Stomach (tissue), 9 donors: Measurements from ENCODE around the gene NFKB2. TPM values are rescaled to one million over a fixed set of nuclear protein-coding genes. Genes with fewer than 3 reads are reported as not detected.
A peak's percentile ranks its signal among the peaks of the same experiment; 100 is the strongest.

Source experiments
- DNase-seq, 2 donors: peaks; one replicate each; pipeline versions ENCODE4 v3.0.0 to v3.0.0-alpha.2; 2013 to 2019
- H3K27ac ChIP-seq, 5 donors: fragments of 200-600 bp in 4 of 5; sonication (generic) in 4 of 5; one replicate each; pipeline ENCODE4 v1.5.1; 2013 to 2019; ENCODE audit warnings: mild to moderate bottlenecking in 1 of 5, moderate library complexity in 1 of 5
- H3K27me3 ChIP-seq, 3 donors: fragments of 200-600 bp; sonication (generic); one replicate each; pipeline ENCODE4 v1.5.1; 2017 to 2019; ENCODE audit warnings: mixed run types in 1 of 3
- H3K36me3 ChIP-seq, 4 donors: fragments of 200-600 bp; sonication (generic); 1 replicate in 3 of 4; 2 replicates in 1 of 4; pipeline ENCODE4 v1.5.1; 2016 to 2019
- H3K4me1 ChIP-seq, 4 donors: fragments of 200-600 bp; sonication (generic); one replicate each; pipeline ENCODE4 v1.5.1; 2016 to 2019
- H3K4me3 ChIP-seq, 4 donors: fragments of 200-600 bp; sonication (generic) in 3 of 4; one replicate each; pipeline ENCODE4 v1.5.1; 2016 to 2019; ENCODE audit warnings: mild to moderate bottlenecking in 1 of 4
- H3K9me3 ChIP-seq, 4 donors: fragments of 200-600 bp; sonication (generic); one replicate each; pipeline ENCODE4 v1.5.1; 2016 to 2019
- CTCF ChIP-seq, 7 experiments: fragments of 450-650 bp in 4 of 7; fragments of 200-600 bp in 3 of 7; sonication (generic) in 3 of 7; IDR thresholded peaks; one replicate each; pipeline ENCODE4 v1.5.1; 2016 to 2019; ENCODE audit warnings: antibody characterized with exemption in 7 of 7, control low read depth in 2 of 7, mild to moderate bottlenecking in 1 of 7
- EP300 ChIP-seq: sonication (generic); formaldehyde crosslinking; IDR thresholded peaks from one replicate; pipeline ENCODE4 v1.6.1; 2017; ENCODE audit warnings: antibody characterized with exemption
- POLR2A ChIP-seq, 4 donors: fragments of 450-650 bp; IDR thresholded peaks; one replicate each; pipeline ENCODE4 v1.6.1; 2016; ENCODE audit warnings: antibody characterized with exemption in 4 of 4, control low read depth in 2 of 4, mild to moderate bottlenecking in 1 of 4, moderate library complexity in 1 of 4
- POLR2AphosphoS5 ChIP-seq, 3 donors: sonication (generic); formaldehyde crosslinking; IDR thresholded peaks; one replicate each; pipeline ENCODE4 v1.6.1; 2016; ENCODE audit warnings: antibody characterized with exemption in 3 of 3
- WGBS, 5 donors: extraction: QIAGEN DNeasy Blood & Tissue Kit in 3 of 5; methylation state at CpG; one replicate each; pipeline versions ENCODE4 v1.1.5 to v1.1.7; 2013 to 2018; 5-methylcytosine and 5-hydroxymethylcytosine counted together
- intact Hi-C: fragments of 100-400 bp; cut with DNase I; formaldehyde crosslinking; loops from one replicate; pipeline ENCODE4 v1.15.1; 2023; ENCODE audit warnings: low total_unique reads
- polyA plus RNA-seq, 3 donors: library from polyadenylated mRNA; stranded (reverse); fragments of 200-250 nt; gene quantifications; one replicate each; pipeline ENCODE4 v1.2.3, GENCODE V29; 2013
- total RNA-seq, 5 donors: library from RNA; depleted of rRNA; stranded (reverse); fragments of >200 nt; gene quantifications; one replicate each; pipeline versions ENCODE4 v1.1.0 to v1.2.3, GENCODE V29; 2014 to 2016
- donor health status: healthy with polysubstance abuse.
- donor health status: Bipolar disorder and iron deficiency.
- donor health status: healthy.

The NFKB2 gene
- total and polyA plus RNA-seq, 8 donors, result 9.7 to 84.0 (median 25.1) TPM

- peak; percentile 67 to 69 for DNase-seq
- intact Hi-C loops, result no loop called here
- Histone ChIP-seq H3K27me3 (peaks cover 0 to 27% (median 23%) of the 10 kb centered on the region in 3 donors), H3K36me3 (peaks cover 0 to 24% (median 21%) of the 10 kb centered on the region in 4 donors), H3K4me1 (peaks cover 32 to 57% (median 47%) of the 10 kb centered on the region in 4 donors), H3K9me3 (no peaks in the 10 kb centered on the region), H3K27ac (peak overlapping the region; percentile 93 to 98 (median 94)), H3K4me3 (peak overlapping the region; percentile 79 to 96 (median 91))
- 1 to 3% (median 1%) methylated on average over 11 to 62 of the region's 62 CpGs for WGBS, 5 donors
- TF ChIP-seq POLR2AphosphoS5 (IDR thresholded peaks at IDR 0.05) (peak in 2 of 3 donors; percentile 51), EP300 (no peak)
Observed at GRCh38 chr10:102421757-102422512, 26.4 kb downstream of the NFKB2 start.

- peak; percentile 87 to 93 for DNase-seq
- peaks cover 0 to 28% (median 21%) of the 10 kb centered on the region in 4 donors for H3K36me3 ChIP-seq
- peaks cover 0 to 20% (median 16%) of the 10 kb centered on the region in 3 donors for H3K27me3 ChIP-seq
- H3K4me1 ChIP-seq, result peaks cover 32 to 57% (median 47%) of the 10 kb centered on the region in 4 donors
- intact Hi-C loops, result no loop called here
- H3K9me3 ChIP-seq, result no peaks in the 10 kb centered on the region
- 3 to 18% (median 7%) methylated on average over 3 to 28 of the region's 28 CpGs for WGBS, 5 donors
- peak overlapping the region; percentile 79 to 96 (median 91) for H3K4me3 ChIP-seq
- H3K27ac ChIP-seq, result peak overlapping the region; percentile 93 to 98 (median 94)
- TF ChIP-seq CTCF (IDR thresholded peaks at IDR 0.05), result peak in 5 of 7 experiments; percentile 72 to 81 (median 76)
- TF ChIP-seq POLR2AphosphoS5 (IDR thresholded peaks at IDR 0.05), result peak; percentile 40 to 93 (median 77)
- TF ChIP-seq EP300, result no peak
Observed at GRCh38 chr10:102422545-102423129, 27.1 kb downstream of the NFKB2 start.

GRCh38 chr10:102423372-102423968, 28.0 kb downstream of the NFKB2 start:
- intact Hi-C loops, result no loop called here
- peaks cover 32 to 56% (median 47%) of the 10 kb centered on the region in 4 donors for H3K4me1 ChIP-seq
- TF ChIP-seq EP300 (no peak), POLR2A (IDR thresholded peaks at IDR 0.05) (no peak), CTCF (IDR thresholded peaks at IDR 0.05) (no peak), POLR2AphosphoS5 (IDR thresholded peaks at IDR 0.05) (no peak)
- DNase-seq, result no peak
- no peaks in the 10 kb centered on the region for H3K9me3 ChIP-seq
- H3K36me3 ChIP-seq, result peaks cover 0 to 28% (median 21%) of the 10 kb centered on the region in 4 donors
- H3K27me3 ChIP-seq, result peaks cover 0 to 12% (median 10%) of the 10 kb centered on the region in 3 donors
- peak overlapping the region in 2 of 4 donors; percentile 95 to 96 for H3K4me3 ChIP-seq
- H3K27ac ChIP-seq, result peak overlapping the region in 2 of 5 donors; percentile 94 to 98
- WGBS, 5 donors, result 90 to 94% (median 92%) methylated on average over 13 of the region's 13 CpGs

GRCh38 chr10:102424145-102424544, 28.6 kb downstream of the NFKB2 start:
- H3K27ac ChIP-seq, result no peak overlapping the region
- 80 to 93% (median 91%) methylated on average over 9 of the region's 9 CpGs for WGBS, 5 donors
- H3K9me3 ChIP-seq, result no peaks in the 10 kb centered on the region
- intact Hi-C loops, result no loop called here
- TF ChIP-seq POLR2AphosphoS5 (IDR thresholded peaks at IDR 0.05) (no peak), CTCF (IDR thresholded peaks at IDR 0.05) (no peak), POLR2A (IDR thresholded peaks at IDR 0.05) (no peak), EP300 (no peak)
- H3K36me3 ChIP-seq, result peaks cover 0 to 28% (median 21%) of the 10 kb centered on the region in 4 donors
- peaks cover 29 to 49% (median 41%) of the 10 kb centered on the region in 4 donors for H3K4me1 ChIP-seq
- no peak for DNase-seq
- no peak overlapping the region for H3K4me3 ChIP-seq
- peaks cover 0 to 5% (median 3%) of the 10 kb centered on the region in 3 donors for H3K27me3 ChIP-seq
